ENCODE data around the gene EIF4A2. TPM values are rescaled to one million over a fixed set of nuclear protein-coding genes. Genes with fewer than 3 reads are reported as not detected.
A peak's percentile ranks its signal among the peaks of the same experiment; 100 is the strongest.

The EIF4A2 gene
- total and polyA plus RNA-seq, 9 of the 15 experiments (the other 6 are each of a cell fraction or from before 2014, with no cell fraction given), result 307 to 754 (median 435) TPM

- TF ChIP-seq, protein P1, sequence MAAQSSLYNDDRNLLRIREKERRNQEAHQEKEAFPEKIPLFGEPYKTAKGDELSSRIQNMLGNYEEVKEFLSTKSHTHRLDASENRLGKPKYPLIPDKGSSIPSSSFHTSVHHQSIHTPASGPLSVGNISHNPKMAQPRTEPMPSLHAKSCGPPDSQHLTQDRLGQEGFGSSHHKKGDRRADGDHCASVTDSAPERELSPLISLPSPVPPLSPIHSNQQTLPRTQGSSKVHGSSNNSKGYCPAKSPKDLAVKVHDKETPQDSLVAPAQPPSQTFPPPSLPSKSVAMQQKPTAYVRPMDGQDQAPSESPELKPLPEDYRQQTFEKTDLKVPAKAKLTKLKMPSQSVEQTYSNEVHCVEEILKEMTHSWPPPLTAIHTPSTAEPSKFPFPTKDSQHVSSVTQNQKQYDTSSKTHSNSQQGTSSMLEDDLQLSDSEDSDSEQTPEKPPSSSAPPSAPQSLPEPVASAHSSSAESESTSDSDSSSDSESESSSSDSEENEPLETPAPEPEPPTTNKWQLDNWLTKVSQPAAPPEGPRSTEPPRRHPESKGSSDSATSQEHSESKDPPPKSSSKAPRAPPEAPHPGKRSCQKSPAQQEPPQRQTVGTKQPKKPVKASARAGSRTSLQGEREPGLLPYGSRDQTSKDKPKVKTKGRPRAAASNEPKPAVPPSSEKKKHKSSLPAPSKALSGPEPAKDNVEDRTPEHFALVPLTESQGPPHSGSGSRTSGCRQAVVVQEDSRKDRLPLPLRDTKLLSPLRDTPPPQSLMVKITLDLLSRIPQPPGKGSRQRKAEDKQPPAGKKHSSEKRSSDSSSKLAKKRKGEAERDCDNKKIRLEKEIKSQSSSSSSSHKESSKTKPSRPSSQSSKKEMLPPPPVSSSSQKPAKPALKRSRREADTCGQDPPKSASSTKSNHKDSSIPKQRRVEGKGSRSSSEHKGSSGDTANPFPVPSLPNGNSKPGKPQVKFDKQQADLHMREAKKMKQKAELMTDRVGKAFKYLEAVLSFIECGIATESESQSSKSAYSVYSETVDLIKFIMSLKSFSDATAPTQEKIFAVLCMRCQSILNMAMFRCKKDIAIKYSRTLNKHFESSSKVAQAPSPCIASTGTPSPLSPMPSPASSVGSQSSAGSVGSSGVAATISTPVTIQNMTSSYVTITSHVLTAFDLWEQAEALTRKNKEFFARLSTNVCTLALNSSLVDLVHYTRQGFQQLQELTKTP (IDR thresholded peaks at IDR 0.05; ENCODE audit: low read depth in 1 of 2, partially characterized antibody in 2 of 2), result no peak
- TF ChIP-seq RERE (CRISPR knock-in tag; IDR thresholded peaks at IDR 0.05; ENCODE audit: borderline replicate concordance) (no peak), NR4A1 (CRISPR knock-in tag; IDR thresholded peaks at IDR 0.05) (no peak), NR4A1 (tag; IDR thresholded peaks at IDR 0.05) (no peak), ETV1 (tag; conservative IDR thresholded peaks at IDR 0.05; ENCODE audit: low read depth) (peak; percentile 77), CUX1 (CRISPR knock-in tag; IDR thresholded peaks at IDR 0.05) (0 out of 2 replicates have a peak, but pooled peaks have one; percentile 24), FOXK2 (conservative IDR thresholded peaks at IDR 0.05 in 1 of 2, IDR thresholded peaks at IDR 0.05 in 1 of 2; ENCODE audit: low read depth in 2 of 2) (peak in 1 of 2 experiments; percentile 22; a peak in 2 of 4 replicates), JUNB (CRISPR knock-in tag; conservative IDR thresholded peaks at IDR 0.05) (no peak), TEAD4 (IDR thresholded peaks at IDR 0.05; ENCODE audit: low read length) (0 out of 2 replicates have a peak, but pooled peaks have one; percentile 44), TEAD4 (CRISPR knock-in tag; IDR thresholded peaks at IDR 0.05; ENCODE audit: borderline replicate concordance) (0 out of 2 replicates have a peak, but pooled peaks have one; percentile 27)
Measured at GRCh38 chr3:186806089-186807055, 23.0 kb downstream of the EIF4A2 start, which contains the start of gene RFC4 (continued).

All from K562 (cell line).